HepG2 (cell line): ENCODE data around the gene THSD4. TPM values are rescaled to one million over a fixed set of nuclear protein-coding genes. Genes with fewer than 3 reads are reported as not detected.

Experiments
- ATAC-seq: fragments of 200-7000 bp; cut with Tn5 transposase; 3 replicates; pipeline ENCODE4 v1.9.1; 2020; ENCODE audit warnings: mild to moderate bottlenecking, moderate library complexity
- BruUV-seq: library from RNA; stranded (reverse); fragments of 400-500 nt; replicated peaks from 2 replicates; lab custom pipeline; 2021; lab: Mats Ljungman, UMichigan
- CTCF ChIA-PET: fragments of 300-600 bp; formaldehyde crosslinking; extraction: SDS; loops from one replicate; lab custom pipeline; 2021; ENCODE audit warnings: low total read pairs, inconsistent platforms, low intra/inter-chr PET ratio; lab: Yijun Ruan, JAX
- POLR2A ChIA-PET: fragments of 350-600 bp; sonication (Branson Sonifier 250); formaldehyde crosslinking; loops from one replicate; lab custom pipeline; 2020; ENCODE audit warnings: antibody characterized with exemption, inconsistent platforms; lab: Yijun Ruan, JAX
- DNase-seq: peaks from one replicate; pipeline ENCODE4 v3.0.0-alpha.2; 2015; ENCODE audit warnings: low spot score
- FAIRE-seq: peaks from 3 replicates; lab custom pipeline; 2011; peaks lifted over from hg19 to GRCh38; lab: Jason Lieb, UNC
- H2AFZ ChIP-seq: one replicate; pipeline ENCODE4 v1.6.1; 2011; ENCODE audit warnings: low read length, inconsistent platforms
- H3K27ac ChIP-seq: fragments of 300-600 bp; 3 replicates; pipeline ENCODE4 v1.8.0; 2011; ENCODE audit warnings: mixed run types, mild to moderate bottlenecking, mixed read lengths, low read length, inconsistent platforms; ENCODE audit not compliant: insufficient read depth; ENCODE audit errors: extremely low read length
- H3K27me3 ChIP-seq, 2 experiments: fragments of 200-600 bp in 1 of 2; 2 replicates in 1 of 2; 3 replicates in 1 of 2; pipeline versions ENCODE4 v1.6.0 to v1.8.0; 2011; ENCODE audit warnings: low read length in 2 of 2, mild to moderate bottlenecking in 2 of 2, moderate library complexity in 2 of 2, inconsistent platforms in 1 of 2; ENCODE audit not compliant: insufficient read depth in 2 of 2, control insufficient read depth in 1 of 2
- H3K36me3 ChIP-seq, 2 experiments: fragments of 200-600 bp in 1 of 2; replicated peaks in 1 of 2; 2 replicates in 1 of 2; 3 replicates in 1 of 2; pipeline versions ENCODE4 v1.5.1 to v1.8.0; 2011; ENCODE audit warnings: low read length in 2 of 2, inconsistent platforms in 1 of 2; ENCODE audit not compliant: insufficient read depth in 2 of 2, control insufficient read depth in 1 of 2
- H3K4me1 ChIP-seq: 2 replicates; pipeline ENCODE4 v1.5.1; 2012; ENCODE audit warnings: low read length, inconsistent platforms; ENCODE audit not compliant: insufficient read depth
- H3K4me2 ChIP-seq: 2 replicates; pipeline ENCODE4 v1.6.0; 2011; ENCODE audit warnings: low read depth, low read length, inconsistent platforms
- H3K4me3 ChIP-seq, 3 experiments: fragments of 200-600 bp in 1 of 3; sonication (generic), shearing (Covaris generic) in 1 of 3; replicated peaks in 1 of 3; 2 replicates each; pipeline ENCODE4 v1.5.1; 2011 to 2016; ENCODE audit warnings: low read length in 3 of 3, inconsistent platforms in 2 of 3, low read depth in 2 of 3, mild to moderate bottlenecking in 2 of 3, control low read depth in 1 of 3, mixed read lengths in 1 of 3; ENCODE audit not compliant: insufficient read depth in 1 of 3
- H3K79me2 ChIP-seq: one replicate; pipeline ENCODE4 v1.6.1; 2011; ENCODE audit warnings: low read length, inconsistent platforms; ENCODE audit not compliant: insufficient read depth
- H3K9ac ChIP-seq: 2 replicates; pipeline ENCODE4 v1.6.0; 2011; ENCODE audit warnings: mild to moderate bottlenecking, low read depth, low read length, inconsistent platforms; ENCODE audit not compliant: insufficient read depth
- H3K9me3 ChIP-seq: 2 replicates; pipeline ENCODE4 v1.5.1; 2012; ENCODE audit warnings: mild to moderate bottlenecking, low read length
- H4K20me1 ChIP-seq: 2 replicates; pipeline ENCODE4 v1.6.0; 2011; ENCODE audit warnings: inconsistent platforms, mild to moderate bottlenecking, low read length, moderate library complexity; ENCODE audit not compliant: insufficient read depth
- GMEB1 ChIP-seq: sonication (generic); formaldehyde crosslinking; IDR thresholded peaks from 2 replicates; pipeline ENCODE4 v1.5.1; 2020; ENCODE audit warnings: missing genetic modification reagents, mild to moderate bottlenecking, borderline replicate concordance
- MBD4 ChIP-seq: IDR thresholded peaks from 2 replicates; pipeline ENCODE4 v1.6.1; 2012; ENCODE audit warnings: low read length, inconsistent platforms, borderline replicate concordance
- NFE2L1 ChIP-seq: sonication (generic); formaldehyde crosslinking; IDR thresholded peaks from 2 replicates; pipeline ENCODE4 v1.4.0; 2020; ENCODE audit warnings: missing genetic modification reagents, mild to moderate bottlenecking, borderline replicate concordance
- TARDBP ChIP-seq: sonication (generic); formaldehyde crosslinking; IDR thresholded peaks from 2 replicates; pipeline ENCODE4 v1.8.0; 2022; ENCODE audit warnings: mild to moderate bottlenecking, missing genetic modification reagents
- WGBS: methylation state at CpG from one replicate; pipeline ENCODE4 v1.1.6; 2017; ENCODE audit warnings: low lambda C conversion rate; 5-methylcytosine and 5-hydroxymethylcytosine counted together
- in situ Hi-C: cut with HindIII; loops from 2 replicates; pipeline ENCODE4 v1.10.0; 2017; ENCODE audit warnings: low pct_unique_long_range_greater_than_20kb; ENCODE audit not compliant: extremely low pct_ligation_motif_present
- intact Hi-C: fragments of 100-400 bp; cut with micrococcal nuclease; formaldehyde crosslinking; loops from one replicate; pipeline ENCODE4 v1.10.0; 2022; ENCODE audit not compliant: unreplicated experiment
- polyA plus RNA-seq, 8 experiments: library from polyadenylated mRNA; depleted of rRNA in 3 of 8; stranded (reverse) in 7 of 8; unstranded in 1 of 8; fragments of >200 nt; fragmentation: Illumina TruSeq in 4 of 8; extraction: Trizol in 4 of 8; gene quantifications; 2 replicates each; pipeline versions ENCODE4 v1.2.1 to v1.2.3, GENCODE V29; 2011 to 2016; ENCODE audit warnings: low read depth in 4 of 8, missing spikeins in 1 of 8, mixed read lengths in 1 of 8; ENCODE audit not compliant: insufficient read depth in 1 of 8
- total RNA-seq, 5 experiments: library from RNA; depleted of rRNA; stranded (reverse); fragments of >200 nt; fragmentation: Illumina TruSeq; extraction: Trizol; gene quantifications; 2 replicates each; pipeline ENCODE4 v1.2.3, GENCODE V29; 2016; ENCODE audit warnings: low read depth in 1 of 5

The THSD4 gene
- total and polyA plus RNA-seq, 2 of the 13 experiments (the other 11 are each of a cell fraction or from before 2014, with no cell fraction given): 0.07 to 0.21 TPM

- no peak overlapping the region for H3K4me3 ChIP-seq
- H3K36me3 ChIP-seq: no peaks in the 10 kb centered on the region
- no peak for ATAC-seq
- no peak overlapping the region for H3K27ac ChIP-seq
- DNase-seq: no peak
- no peak overlapping the region for H3K9ac ChIP-seq
- no peak for FAIRE-seq
- ChIA-PET CTCF (no interaction called here), POLR2A (no interaction called here)
- intact Hi-C loops: no loop called here
- TF ChIP-seq TARDBP (CRISPR knock-in tag): no peak
- no peak for TF ChIP-seq GMEB1 (CRISPR knock-in tag)
- no peak for TF ChIP-seq NFE2L1 (CRISPR knock-in tag)
- no peak overlapping the region for H3K4me2 ChIP-seq
- H4K20me1 ChIP-seq: no peaks in the 10 kb centered on the region
- H3K79me2 ChIP-seq: no peaks in the 10 kb centered on the region
- in situ Hi-C loops: no loop called here
- H3K27me3 ChIP-seq: no peaks in the 10 kb centered on the region
- H2AFZ ChIP-seq: no peak overlapping the region
- no peaks in the 10 kb centered on the region for H3K9me3 ChIP-seq
- WGBS: 0% methylated on average over 1 of the region's 1 CpG
- H3K4me1 ChIP-seq: no peaks in the 10 kb centered on the region
- no TSS peak for BruUV-seq
Observed at GRCh38 chr15:71089801-71090200, 25.5 kb upstream of the THSD4 start.

GRCh38 chr15:71091601-71092000 lies 23.7 kb upstream of the THSD4 start:
- no TSS peak for BruUV-seq
- H3K79me2 ChIP-seq: no peaks in the 10 kb centered on the region
- WGBS: 0% methylated on average over 1 of the region's 1 CpG
- no peak for TF ChIP-seq MBD4
- H3K27ac ChIP-seq: no peak overlapping the region
- H3K4me3 ChIP-seq: no peak overlapping the region
- H3K27me3 ChIP-seq: no peaks in the 10 kb centered on the region
- H2AFZ ChIP-seq: no peak overlapping the region
- in situ Hi-C loops: no loop called here
- H3K36me3 ChIP-seq: no peaks in the 10 kb centered on the region
- no peaks in the 10 kb centered on the region for H4K20me1 ChIP-seq
- no peaks in the 10 kb centered on the region for H3K9me3 ChIP-seq
- H3K4me1 ChIP-seq: no peaks in the 10 kb centered on the region
- POLR2A ChIA-PET: no interaction called here
- intact Hi-C loops: no loop called here
- no peak for FAIRE-seq
- H3K9ac ChIP-seq: no peak overlapping the region
- H3K4me2 ChIP-seq: no peak overlapping the region
- CTCF ChIA-PET: no interaction called here
- no peak for ATAC-seq
- DNase-seq: no peak
